ENCODE data around the gene LIN7A.
"Not testable (repeated sequence)": the region's sequence is repeated elsewhere in the genome, so short reads cannot be mapped to it uniquely, and the experiment has no call there.

LIN7A gene

GRCh38 chr12:80924437-80924836 is 13.3 kb downstream of the LIN7A start:
- DNase-seq (ENCODE audit: extremely low read depth in 1 of 2, low read depth in 1 of 2) = no peak

DNA sequence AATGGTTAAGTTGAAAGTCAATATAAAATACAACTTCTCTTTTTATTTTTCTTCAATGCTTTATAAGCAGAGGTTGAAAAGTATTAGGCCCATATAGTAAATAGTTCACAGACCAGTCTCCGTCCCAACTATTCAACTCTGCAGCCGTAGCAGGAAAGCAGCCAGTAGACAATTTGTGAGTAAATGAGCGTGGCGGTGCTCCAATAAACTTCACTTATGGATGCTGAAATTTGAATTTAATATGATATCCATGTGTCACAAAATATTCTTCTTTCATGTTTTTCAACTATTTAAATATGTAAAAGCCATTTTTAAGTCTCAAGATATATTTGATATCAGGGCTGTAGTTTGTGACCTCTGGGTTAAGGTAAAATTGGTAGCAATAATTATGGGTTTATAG is 17.7 kb downstream of the LIN7A start:
- DNase-seq (ENCODE audit: extremely low read depth in 1 of 2, low read depth in 1 of 2) = no peak

- DNase-seq (ENCODE audit: extremely low read depth in 1 of 2, low read depth in 1 of 2) = no peak
Measured at GRCh38 chr12:80917651-80918050, 20.1 kb downstream of the LIN7A start.

DNA sequence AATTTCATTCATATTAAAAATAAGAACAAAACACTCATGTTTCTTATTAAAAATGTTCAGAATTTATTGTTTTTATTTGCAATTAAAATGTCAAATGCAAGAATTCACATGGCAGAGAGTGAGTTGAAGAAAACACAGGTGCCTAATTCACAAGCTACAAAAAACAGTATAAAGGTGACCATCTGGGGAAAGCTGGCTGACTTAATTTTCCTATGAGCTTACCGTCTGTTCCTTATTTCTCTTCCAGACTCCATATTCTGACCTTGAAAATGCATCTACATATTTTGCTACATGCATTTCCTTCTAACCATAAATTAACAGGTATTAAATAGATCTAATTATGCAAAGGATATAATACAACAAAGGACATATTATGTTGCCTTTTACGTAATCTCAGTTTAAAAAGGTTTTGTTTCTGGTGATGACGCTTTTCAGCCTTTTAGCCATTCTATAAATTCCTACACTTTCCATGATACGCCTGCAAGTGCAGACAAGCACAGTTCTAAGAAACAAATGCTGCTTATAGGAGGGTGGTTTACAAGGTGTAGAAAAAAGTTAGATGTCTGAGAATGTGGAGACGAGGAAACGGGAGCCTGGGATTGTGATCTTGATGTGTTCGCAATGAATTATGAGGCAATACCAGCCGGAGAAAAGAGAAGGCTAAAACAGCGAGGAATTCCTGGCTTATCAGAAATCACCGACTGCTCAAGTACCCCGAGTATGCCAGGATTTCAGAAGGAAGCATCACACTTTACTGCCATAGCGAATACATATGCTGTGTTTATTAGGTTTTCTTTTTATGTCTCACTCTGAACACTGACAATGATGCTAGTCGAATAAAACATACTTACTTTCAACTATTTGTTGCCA is 24.6 kb downstream of the LIN7A start:
- no peak for DNase-seq (ENCODE audit: extremely low read depth in 1 of 2, low read depth in 1 of 2)

GRCh38 chr12:80909370-80909769 is 28.4 kb downstream of the LIN7A start:
- DNase-seq (ENCODE audit: extremely low read depth in 1 of 2, low read depth in 1 of 2) = no peak

- DNase-seq (ENCODE audit: extremely low read depth in 1 of 2, low read depth in 1 of 2) = no peak
Measured at GRCh38 chr12:80902711-80903110, 35.0 kb downstream of the LIN7A start.

DNA sequence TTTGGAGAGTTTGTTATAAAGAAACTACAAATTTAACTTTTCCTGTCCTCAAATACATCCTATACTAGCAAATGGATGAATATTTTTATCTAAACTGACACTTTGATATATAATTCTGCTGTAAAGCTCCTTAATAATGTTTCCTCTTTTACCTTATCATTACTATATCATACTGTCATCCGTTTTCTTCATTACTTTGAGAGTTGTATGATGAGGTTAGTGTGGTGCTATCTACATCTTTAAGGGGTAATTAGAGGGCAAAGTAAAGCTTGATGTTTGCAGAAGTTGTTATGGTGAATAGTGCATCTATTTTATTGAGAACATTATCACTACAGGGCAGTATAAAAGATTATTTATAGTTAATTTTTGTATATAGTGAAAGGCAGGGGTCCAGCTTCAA is 36.1 kb downstream of the LIN7A start:
- no peak for DNase-seq (ENCODE audit: extremely low read depth in 1 of 2, low read depth in 1 of 2)

DNA sequence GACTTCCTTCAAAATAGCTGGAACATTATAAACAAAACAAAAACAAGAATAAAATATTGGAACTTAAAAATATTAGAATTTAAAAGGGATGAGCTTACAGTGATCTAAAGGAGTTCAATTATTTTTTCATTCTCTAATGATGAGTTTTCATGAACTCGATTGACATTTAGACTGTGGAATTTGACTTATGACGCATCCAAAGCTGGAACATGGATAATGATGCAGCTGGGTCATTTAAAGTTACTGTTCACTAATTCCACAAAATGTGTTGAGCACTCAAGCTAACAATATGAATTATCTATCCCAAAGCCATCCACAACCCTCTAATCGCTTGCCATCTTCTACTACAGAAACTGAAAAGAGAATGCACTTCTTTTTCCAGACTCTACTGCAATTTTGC is 42.5 kb downstream of the LIN7A start:
- DNase-seq (ENCODE audit: extremely low read depth in 1 of 2, low read depth in 1 of 2) = no peak

DNA sequence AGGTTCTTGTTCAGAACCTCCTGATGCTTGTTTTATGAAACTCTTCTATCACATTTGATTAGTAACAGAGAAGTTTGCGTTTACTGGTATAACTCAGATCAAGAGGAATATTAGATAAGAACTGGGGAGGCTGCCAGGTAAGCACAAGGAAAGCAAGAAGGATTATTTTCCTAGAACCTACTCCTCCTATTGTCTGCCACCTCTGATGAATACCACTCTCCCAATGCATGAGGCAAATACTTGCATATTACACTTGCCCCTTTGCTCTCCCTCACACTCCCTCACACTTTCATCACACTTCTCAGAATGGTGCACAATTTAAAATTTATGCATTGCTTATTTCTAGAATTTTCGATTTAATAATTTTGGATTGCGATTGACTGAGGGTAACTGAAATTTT is 43.6 kb downstream of the LIN7A start:
- no peak for DNase-seq (ENCODE audit: extremely low read depth in 1 of 2, low read depth in 1 of 2)

- no peak for DNase-seq (ENCODE audit: extremely low read depth in 1 of 2, low read depth in 1 of 2)
Measured at GRCh38 chr12:80892597-80893445, 44.9 kb downstream of the LIN7A start.

DNA sequence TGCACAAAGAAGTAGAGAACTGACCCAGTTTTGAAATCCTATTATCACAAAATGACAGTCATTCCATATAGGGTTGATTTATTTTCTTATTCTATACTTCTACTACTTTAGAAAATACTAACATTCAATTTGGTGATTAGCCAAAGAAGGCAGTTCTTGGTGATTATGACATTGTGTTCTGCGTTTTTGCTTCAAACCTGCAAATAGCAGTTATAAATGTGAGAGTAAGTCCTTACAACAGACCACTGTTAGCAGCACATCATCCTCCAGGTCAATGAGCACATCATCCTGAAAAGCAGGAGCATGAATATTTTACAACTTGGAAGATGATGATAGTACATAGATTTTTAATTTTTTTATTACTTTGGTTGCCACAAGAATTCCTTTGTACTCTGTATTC is 53.1 kb downstream of the LIN7A start:
- DNase-seq (ENCODE audit: extremely low read depth in 1 of 2, low read depth in 1 of 2) = no peak

- DNase-seq (ENCODE audit: extremely low read depth in 1 of 2, low read depth in 1 of 2) = no peak
Measured at GRCh38 chr12:80881106-80881505, 56.6 kb downstream of the LIN7A start.

GRCh38 chr12:80878452-80878851 is 59.3 kb downstream of the LIN7A start:
- not testable (repeated sequence) for DNase-seq (ENCODE audit: extremely low read depth in 1 of 2, low read depth in 1 of 2)

DNA sequence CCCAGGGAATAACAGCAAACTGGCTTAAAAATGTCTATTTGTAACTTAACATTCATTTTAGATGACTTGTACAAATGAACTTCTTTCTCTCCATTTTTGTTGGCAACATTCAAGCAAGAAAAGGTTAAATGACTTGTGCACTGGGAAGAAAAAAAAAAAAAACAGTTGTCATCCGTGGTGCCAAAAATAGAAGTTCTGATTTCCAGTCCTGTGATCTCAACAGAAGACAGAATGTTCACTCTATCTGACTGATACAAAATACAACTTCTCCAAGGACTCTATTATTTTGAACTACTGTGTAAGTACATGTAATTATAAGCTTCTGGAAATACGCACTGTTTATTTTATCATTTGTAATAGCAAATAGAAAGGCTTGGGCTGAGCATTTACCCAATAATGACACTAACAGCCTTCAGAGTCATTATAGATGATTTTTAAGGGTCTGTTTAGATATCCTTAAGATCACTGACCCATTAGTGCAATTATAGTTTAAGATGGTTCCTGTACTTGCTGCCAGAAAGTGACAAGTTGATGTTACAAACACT is 59.9 kb downstream of the LIN7A start:
- DNase-seq (ENCODE audit: extremely low read depth in 1 of 2, low read depth in 1 of 2) = no peak

DNA sequence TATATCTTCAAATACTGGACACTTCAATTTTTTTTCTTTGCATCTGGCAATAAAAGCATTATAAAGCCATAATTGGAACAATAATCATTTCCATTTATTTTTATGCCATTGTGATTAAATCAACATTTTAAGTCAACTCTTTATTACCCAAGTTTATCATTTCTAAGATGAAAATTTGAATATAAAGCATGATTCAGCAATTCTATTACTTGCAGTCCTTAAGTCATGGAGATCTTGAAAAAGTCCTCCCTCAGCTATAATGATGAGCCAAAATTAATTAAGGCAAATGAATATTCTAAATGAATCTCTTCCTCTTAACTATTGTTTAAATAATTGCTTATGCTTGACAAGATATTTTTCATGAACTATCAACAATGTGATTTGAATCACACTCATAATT is 65.7 kb downstream of the LIN7A start:
- DNase-seq (ENCODE audit: extremely low read depth in 1 of 2, low read depth in 1 of 2) = no peak

DNA sequence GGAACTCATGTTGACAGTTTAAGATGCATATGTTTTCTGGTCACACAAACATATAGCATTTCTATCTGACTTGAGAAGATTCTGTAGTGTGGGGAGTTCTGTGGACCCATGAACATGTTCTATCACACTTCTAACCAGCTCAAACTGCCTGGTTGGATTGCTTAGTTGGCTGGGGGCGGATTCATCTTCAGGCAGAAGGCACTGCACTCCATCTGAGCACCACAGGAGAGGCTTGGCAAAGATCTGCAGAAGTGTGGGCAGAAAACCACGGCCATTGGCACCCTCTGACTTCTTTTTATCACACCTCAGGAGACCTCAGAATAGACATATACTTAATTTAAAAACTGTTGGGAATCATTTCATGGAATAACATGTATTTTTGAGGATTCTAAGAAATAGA is 68.5 kb downstream of the LIN7A start:
- DNase-seq (ENCODE audit: extremely low read depth in 1 of 2, low read depth in 1 of 2) = no peak

GRCh38 chr12:80868576-80868975 is 69.2 kb downstream of the LIN7A start:
- no peak for DNase-seq (ENCODE audit: extremely low read depth in 1 of 2, low read depth in 1 of 2)

- no peak for DNase-seq (ENCODE audit: extremely low read depth in 1 of 2, low read depth in 1 of 2)
Measured at GRCh38 chr12:80867941-80868340, 69.8 kb downstream of the LIN7A start.

DNA sequence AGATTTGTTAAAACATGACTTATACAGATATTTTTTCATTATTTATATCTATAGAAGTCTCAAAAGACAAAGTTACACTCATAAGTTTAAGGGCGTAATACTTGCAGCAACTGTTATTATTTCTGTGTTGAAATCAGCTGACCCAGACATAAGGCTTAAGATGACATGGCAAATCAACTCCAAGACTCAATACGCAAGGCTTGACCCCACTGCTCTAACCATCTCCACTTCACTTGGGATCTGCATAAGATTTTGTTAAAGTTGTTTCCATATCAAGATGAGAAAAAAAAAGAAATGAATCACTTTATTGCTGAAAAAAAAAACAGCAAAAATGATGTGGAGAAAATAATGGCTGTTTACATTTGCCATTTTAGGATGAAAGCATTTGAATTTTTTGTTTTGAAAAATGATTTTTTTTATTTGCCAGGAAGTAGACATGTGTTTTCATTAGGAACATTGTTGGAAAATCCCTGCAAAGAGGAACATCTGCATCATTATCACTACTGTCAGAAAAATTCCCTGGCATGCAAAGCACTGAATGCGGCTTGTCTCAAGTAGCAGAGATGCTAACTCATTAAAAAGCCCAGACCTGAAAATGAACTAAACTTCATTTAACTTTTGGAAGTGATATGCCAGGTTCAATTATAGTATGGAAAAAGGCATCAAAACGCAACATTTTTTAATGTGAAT is 73.5 kb downstream of the LIN7A start:
- DNase-seq (ENCODE audit: extremely low read depth in 1 of 2, low read depth in 1 of 2) = no peak

DNA sequence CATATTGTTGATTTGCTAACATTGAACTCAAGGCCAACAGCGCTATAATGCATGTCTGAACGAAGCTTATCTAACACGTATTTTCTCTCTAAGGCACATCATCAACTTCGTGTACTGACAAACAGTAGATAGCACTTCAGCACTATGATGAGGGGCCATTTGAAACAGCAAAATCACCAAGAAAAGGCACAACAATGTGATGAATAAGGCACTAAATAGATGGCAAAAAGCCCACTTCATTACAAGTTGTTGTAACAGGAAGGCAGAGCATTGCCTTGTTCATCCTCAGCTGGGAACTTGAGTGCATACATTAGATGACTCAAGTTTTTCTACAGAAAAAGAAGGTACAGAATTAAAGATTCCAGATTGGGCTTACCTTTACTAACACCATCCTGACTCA is 75.2 kb downstream of the LIN7A start:
- DNase-seq (ENCODE audit: extremely low read depth in 1 of 2, low read depth in 1 of 2) = no peak
